Measurements from ENCODE around the gene SLC16A13.
A peak's percentile ranks its signal among the peaks of the same experiment; 100 is the strongest.
"Not testable (repeated sequence)": the region's sequence is repeated elsewhere in the genome, so short reads cannot be mapped to it uniquely, and the experiment has no call there.

The SLC16A13 gene, protein sequence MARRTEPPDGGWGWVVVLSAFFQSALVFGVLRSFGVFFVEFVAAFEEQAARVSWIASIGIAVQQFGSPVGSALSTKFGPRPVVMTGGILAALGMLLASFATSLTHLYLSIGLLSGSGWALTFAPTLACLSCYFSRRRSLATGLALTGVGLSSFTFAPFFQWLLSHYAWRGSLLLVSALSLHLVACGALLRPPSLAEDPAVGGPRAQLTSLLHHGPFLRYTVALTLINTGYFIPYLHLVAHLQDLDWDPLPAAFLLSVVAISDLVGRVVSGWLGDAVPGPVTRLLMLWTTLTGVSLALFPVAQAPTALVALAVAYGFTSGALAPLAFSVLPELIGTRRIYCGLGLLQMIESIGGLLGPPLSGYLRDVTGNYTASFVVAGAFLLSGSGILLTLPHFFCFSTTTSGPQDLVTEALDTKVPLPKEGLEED

DNA sequence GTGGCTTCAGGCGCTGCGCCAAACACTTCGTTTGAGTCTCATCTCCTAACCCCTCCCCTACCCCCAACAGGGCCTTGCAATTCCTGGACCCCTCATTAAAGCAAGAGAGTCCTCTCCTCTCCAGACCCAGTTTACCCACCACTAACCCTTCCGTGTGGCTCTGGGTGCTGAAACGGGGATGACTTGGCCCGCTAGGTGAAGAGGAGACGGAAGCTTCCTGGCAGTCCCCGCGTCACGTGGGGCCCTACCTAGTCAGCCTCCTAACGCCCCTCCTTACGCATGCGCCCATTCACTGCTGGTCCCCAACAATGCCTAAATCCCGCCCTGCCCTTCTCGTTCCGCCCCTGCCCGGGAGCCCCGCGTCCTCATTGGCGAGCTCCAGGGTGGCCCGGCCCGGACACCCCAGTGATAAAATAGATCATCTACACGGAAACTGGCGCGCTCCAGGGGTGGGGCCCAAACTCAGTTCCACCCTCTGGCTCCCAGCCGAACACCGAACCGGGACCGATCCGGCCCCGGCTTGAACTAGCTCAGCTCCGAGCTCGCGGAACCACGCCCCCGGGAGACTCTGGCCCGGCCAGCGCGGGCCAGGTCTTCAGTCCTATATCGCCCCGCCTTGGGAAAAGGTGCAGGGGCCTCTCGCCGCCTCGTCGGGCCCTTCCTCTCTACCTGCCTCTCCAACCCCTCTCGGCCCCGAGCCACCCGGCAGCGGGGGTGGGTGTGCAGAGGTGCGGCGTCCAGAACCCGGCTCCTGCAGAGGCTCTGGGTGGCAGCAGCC, at the start of gene SLC16A13:
Gene SLC16A13, plus strand, starts transcription at position 425 of the 778 bp plus-strand sequence. CDS start 368 bp downstream, outside the sequence.
- peak; percentile 100 for DNase-seq (ENCODE audit: insufficient read length, low spot score)
- FAIRE-seq, result peak; percentile 99

GRCh38 chr17:6986676-6987075, 49.1 kb upstream of the SLC16A13 start:
- no peak for FAIRE-seq

GRCh38 chr17:6989779-6990178, 46.0 kb upstream of the SLC16A13 start:
- DNase-seq (ENCODE audit: insufficient read length, low spot score) (no peak), FAIRE-seq (no peak)

More at GRCh38 chr17:6986676-6987075, 49.1 kb upstream of the SLC16A13 start:
- DNase-seq (ENCODE audit: insufficient read length, low spot score), result no peak

DNA sequence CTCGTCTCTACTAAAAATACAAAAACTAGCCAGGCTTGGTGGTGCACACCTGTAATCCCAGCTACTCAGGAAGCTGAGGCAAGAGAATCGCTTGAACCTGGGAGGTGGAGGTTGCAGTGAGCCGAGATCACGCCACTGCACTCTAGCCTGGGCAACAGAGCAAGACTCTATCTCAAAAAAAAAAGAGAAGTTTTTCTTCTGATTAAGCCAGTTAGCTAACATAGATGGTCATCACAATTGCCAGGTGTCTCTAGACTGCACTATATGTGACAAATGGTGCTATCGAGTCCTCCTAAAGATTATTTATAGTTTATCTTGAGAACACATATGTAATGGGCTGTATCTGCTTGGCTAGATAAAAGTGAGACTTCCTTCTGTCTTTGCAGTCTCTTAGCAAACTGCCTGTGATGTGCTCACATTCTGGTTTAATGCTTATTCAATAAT, 42.2 kb upstream of the SLC16A13 start:
- FAIRE-seq; DNase-seq (ENCODE audit: insufficient read length, low spot score): not testable (repeated sequence)

- no peak for DNase-seq (ENCODE audit: insufficient read length, low spot score)
- no peak for FAIRE-seq
Observed at GRCh38 chr17:6994118-6994598, 41.7 kb upstream of the SLC16A13 start.

GRCh38 chr17:6994666-6995256, 41.1 kb upstream of the SLC16A13 start:
- no peak for DNase-seq (ENCODE audit: insufficient read length, low spot score)
- FAIRE-seq, result no peak

- DNase-seq (ENCODE audit: insufficient read length, low spot score), result no peak
- FAIRE-seq, result no peak
Observed at GRCh38 chr17:6995500-6996255, 40.1 kb upstream of the SLC16A13 start, which contains the start of gene ALOX12. Gene ALOX12 (plus strand): TSS chr17:6996049. CDS start chr17:6996118, 69 bp downstream.

DNA sequence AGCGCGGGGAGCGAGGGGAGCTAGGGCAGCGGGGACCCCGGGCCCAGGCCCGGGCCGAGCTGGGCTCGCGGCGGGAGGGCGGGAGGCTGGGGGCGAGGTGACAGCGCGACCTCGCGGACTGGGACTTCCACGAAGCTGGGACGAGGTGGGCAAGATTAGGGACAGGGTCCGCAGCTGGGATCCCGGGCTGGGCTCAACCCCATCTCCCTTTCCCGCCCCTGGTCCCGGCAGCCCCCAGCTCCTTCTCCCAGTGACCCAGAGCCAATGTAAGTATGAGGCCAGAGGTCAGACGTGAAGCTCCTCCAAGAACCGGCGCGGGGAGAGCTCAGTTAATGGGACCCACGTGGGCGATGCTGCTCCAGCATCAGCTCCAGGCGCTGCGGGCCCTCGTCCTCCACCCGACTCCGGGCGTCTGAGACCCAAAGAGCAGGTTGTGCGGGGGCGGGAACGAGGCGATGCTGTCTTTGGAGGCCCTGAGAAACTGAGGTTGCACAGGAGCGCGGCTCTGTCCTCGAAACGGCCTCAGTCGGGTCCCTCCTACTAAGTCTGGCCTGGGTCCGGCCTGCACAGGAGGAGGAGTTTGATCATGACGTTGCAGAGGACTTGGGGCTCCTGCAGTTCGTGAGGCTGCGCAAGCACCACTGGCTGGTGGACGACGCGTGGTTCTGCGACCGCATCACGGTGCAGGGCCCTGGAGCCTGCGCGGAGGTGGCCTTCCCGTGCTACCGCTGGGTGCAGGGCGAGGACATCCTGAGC, 39.4 kb upstream of the SLC16A13 start:
- DNase-seq (ENCODE audit: insufficient read length, low spot score) (no peak), FAIRE-seq (no peak)

DNA sequence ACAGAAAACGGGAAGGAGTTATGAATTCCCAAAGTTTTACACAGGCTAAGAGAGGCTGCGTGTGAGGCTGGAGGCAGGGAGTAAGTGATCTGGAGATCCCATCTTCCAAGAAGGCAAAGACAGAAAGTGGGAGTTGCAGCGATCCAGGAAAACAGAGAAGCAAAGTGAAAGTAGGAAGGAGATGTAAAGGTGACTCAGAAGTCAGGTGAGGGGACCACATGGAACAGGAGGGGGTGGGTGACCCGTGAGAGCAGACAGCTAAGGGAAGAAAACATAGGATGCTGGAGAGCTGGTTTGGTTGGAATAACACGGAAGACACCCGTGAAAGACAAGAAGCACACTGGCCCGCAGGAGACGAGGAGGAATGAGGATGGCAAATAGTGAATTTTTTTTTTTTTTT, 38.6 kb upstream of the SLC16A13 start:
- DNase-seq (ENCODE audit: insufficient read length, low spot score) (no peak), FAIRE-seq (no peak)

- FAIRE-seq (no peak), DNase-seq (ENCODE audit: insufficient read length, low spot score) (no peak)
Observed at GRCh38 chr17:6998855-6999508, 36.8 kb upstream of the SLC16A13 start.

DNA sequence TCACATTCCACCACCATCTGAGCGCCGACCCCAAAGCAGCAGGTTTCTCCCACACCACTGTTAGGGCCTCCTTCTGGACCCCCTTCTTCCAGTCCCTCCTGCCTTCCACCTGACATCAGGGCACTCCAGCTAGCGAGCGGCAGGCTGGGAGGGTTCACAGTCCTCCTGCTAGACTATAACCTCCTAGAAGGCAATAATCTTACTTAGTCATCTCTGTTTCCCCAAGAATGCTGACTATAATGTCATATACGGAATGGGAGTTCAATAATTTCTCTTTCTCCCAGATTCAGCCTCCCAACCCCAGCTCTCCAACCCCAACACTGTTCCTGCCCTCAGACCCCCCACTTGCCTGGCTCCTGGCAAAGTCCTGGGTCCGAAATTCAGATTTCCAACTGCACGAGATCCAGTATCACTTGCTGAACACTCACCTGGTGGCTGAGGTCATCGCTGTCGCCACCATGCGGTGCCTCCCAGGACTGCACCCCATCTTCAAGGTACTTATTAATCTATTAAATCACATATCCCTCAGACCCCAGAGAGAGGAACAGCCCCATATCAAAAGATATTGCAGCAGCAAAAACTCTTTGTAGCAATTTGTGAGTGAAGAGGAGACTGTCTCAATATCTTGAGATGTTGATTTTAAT, 34.4 kb upstream of the SLC16A13 start:
- no peak for DNase-seq (ENCODE audit: insufficient read length, low spot score)

DNA sequence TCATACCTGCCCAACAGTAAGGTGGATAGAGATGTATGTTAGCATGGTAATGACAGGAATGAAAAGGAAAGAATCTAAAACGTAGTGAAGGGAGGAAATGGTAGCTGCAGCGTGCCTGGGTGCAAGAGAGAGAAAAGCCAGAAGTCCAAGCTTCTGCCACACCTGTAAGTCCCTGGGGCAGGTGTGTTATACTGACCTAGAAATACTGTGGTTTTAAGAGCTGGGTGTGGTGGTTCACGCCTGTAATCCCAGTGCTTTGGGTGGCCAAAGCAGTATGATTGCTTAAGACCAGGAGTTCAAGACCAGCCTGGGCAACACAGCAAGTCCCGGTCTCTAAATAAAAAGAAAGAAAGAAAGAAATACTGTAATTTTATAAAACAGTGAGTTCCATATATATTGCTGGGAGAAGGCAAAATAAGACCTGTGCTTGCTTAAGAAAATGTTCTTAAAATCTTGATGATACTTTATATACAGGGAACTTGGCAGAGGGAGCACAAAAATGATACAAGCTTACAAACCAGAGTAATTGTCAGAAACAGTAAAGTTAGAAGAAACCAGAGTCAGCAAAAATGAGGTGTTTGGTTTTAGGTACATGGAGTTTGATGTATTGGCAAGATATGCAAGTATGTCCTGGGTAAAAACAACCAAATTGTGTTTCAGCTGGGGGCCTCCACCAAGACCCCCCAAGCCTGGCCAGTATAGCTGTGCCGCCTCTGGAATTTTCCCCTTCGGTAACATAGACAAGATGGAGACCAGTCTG, 33.3 kb upstream of the SLC16A13 start:
- peak; percentile 9 for FAIRE-seq
- no peak for DNase-seq (ENCODE audit: insufficient read length, low spot score)

More for the DNA sequence above, 34.4 kb upstream of the SLC16A13 start:
- no peak for FAIRE-seq

DNA sequence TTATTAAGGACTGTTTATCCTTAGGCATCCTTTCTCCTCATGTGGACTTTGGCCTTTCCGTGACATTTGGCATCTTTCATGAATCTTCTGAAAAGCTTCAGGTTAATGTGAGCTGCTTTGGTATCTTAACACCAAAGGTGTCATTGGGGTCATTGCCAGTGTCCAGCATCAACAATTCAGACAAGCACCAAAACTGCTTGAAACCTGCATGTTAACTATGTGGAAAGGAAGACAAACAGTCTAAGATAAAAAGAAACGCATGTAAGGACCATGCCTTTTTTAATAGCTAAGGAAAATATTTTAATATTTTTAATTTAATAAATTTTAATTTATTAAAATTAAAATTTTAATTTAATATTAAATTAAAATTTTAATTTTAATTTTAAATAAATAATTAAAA, 32.1 kb upstream of the SLC16A13 start:
- no peak for DNase-seq (ENCODE audit: insufficient read length, low spot score)
- no peak for FAIRE-seq

DNA sequence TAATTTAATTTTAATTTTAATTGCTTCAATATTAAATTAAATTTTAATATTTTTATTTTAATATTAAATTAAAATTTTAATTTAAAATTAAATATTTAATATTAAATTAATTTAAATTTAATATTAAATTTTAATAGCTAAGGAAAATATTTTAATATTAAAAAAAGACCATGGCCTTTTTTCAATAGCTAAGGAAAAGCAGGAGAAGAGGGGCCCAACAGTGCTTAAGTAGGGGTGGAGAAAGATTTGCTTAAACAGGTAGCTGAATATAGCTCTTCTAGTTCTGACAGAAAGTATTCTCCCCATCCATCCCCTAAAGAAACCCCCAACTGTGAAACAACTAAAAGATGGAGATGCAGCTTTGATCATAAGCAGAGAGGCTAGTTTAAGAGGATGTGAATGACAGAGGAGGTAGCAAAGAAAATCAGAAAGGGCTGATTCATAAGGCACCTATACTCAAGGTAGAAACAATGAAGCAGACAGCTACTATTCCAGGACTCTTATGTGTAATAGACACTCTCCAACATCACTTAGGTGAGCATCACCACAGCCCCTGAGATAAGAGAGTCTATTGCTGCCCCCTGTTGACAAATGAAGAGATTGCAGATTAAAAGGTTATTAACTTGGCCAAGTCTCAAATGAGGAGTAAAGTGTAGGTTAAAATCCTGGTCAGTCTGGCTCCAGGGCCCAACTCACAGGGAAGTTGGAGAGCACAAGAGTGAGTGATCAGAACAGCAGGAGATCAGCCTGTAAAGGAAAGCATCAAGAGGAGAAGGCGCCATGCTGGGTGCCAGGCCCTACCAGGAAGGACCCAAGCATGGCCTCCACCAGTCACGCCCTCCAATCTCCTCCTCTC, 31.2 kb upstream of the SLC16A13 start:
- FAIRE-seq (peak; percentile 55), DNase-seq (ENCODE audit: insufficient read length, low spot score) (peak; percentile 75)

GRCh38 chr17:7005716-7006115, 30.1 kb upstream of the SLC16A13 start:
- FAIRE-seq, result no peak
- no peak for DNase-seq (ENCODE audit: insufficient read length, low spot score)

DNA sequence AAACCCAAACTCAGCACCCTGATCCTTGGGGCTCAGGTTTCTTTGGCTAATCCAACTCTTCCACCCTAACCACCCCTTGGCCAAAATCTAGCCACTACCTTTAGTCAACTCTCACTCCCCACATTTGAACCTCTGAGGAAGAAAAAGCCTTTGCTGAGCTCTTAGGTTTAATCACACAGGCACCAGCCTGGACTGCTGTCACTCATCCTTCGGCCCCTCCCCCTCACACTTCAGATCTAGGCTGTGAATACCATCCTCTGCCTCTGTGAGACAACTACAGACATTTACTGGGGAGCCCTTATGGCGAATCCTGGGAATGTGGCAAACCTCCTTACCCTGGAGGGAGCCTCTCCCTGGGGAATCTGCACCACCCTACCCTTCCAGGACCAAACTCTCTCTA, 28.7 kb upstream of the SLC16A13 start:
- no peak for DNase-seq (ENCODE audit: insufficient read length, low spot score)
- FAIRE-seq, result no peak

GRCh38 chr17:7010523-7010922, 25.3 kb upstream of the SLC16A13 start:
- DNase-seq (ENCODE audit: insufficient read length, low spot score) (no peak), FAIRE-seq (no peak)

Measured in HTR-8/SVneo (cell line).